Measurements from ENCODE around the gene CALHM1. TPM values are rescaled to one million over a fixed set of nuclear protein-coding genes. Genes with fewer than 3 reads are reported as not detected.

The CALHM1 gene
- total RNA-seq, 1 donor from 2014 or later: not detected

DNA sequence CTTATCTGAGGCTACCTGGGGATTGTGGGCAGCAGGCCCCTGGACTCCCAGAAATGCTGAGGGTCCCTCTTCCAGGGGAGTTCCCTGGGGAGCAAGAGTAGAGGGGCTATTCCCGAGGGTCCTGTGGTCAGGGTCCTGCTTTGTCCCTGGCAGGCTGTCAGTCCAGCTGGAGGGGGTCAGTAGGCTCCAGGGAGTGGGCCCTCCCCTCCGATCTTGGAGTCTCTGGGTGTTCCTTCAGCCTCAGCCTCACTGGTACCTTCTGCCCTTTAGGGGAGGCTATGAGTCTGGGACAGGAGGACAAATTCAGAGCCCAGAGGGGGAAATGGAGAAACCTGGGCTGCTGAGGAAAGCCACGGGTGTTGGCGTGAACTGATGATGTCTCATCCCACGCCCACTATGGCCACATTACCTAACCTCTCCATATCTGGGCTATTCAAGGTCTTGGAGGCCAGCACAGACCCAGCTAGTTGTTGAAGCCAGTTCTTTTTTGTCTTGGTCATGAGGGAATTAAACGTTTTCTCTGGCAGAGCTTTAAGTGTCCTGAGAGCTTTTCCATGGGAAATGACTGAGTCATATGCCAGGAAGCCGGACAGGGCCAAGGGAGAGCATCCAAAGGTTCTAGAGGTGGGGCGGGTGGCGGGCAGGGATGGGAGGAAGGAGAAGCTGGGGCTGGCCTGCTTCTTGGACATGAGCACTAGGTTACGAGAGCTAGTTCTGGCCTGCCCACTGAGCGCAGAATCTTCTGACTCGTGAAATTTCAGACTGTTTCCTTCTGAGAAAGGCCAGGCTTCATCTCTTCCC is 12.7 kb downstream of the CALHM1 start:
- Histone ChIP-seq H3K27me3 (ENCODE audit: control insufficient read depth, insufficient read depth, low read length) (no peaks in the 10 kb centered on the region), H3K4me3 (ENCODE audit: low read depth, low read length) (no peak overlapping the region), H3K36me3 (ENCODE audit: control insufficient read depth, insufficient read depth, low read length) (peaks cover 28% of the 10 kb centered on the region)
- no peak for TF ChIP-seq CTCF (IDR thresholded peaks at IDR 0.05; ENCODE audit: insufficient read depth, low read length, severe bottlenecking)
- FAIRE-seq (no peak), DNase-seq (ENCODE audit: low read depth) (peak; percentile 8)

DNA sequence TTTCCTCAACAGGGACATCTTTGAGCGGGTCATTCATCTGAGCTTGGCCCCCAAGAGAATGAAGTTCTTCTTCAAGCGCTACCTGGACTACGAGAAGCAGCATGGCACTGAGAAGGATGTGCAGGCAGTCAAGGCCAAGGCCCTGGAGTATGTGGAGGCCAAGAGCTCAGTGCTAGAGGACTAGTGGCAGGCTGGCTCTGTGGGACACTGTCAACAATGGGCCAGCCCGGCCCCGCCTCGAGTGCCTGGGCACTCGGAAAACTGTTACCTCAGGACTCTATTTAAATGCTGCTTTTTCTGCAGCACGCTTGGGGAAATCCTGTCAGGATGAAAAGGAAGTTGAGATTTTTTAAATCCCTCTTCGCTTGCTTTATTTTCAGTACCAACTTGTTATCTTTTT is 13.3 kb downstream of the CALHM1 start:
- no peak for TF ChIP-seq CTCF (IDR thresholded peaks at IDR 0.05; ENCODE audit: insufficient read depth, low read length, severe bottlenecking)
- DNase-seq (ENCODE audit: low read depth) (no peak), FAIRE-seq (no peak)
- Histone ChIP-seq H3K36me3 (ENCODE audit: control insufficient read depth, insufficient read depth, low read length) (peaks cover 33% of the 10 kb centered on the region), H3K27me3 (ENCODE audit: control insufficient read depth, insufficient read depth, low read length) (no peaks in the 10 kb centered on the region), H3K4me3 (ENCODE audit: low read depth, low read length) (no peak overlapping the region)

DNA sequence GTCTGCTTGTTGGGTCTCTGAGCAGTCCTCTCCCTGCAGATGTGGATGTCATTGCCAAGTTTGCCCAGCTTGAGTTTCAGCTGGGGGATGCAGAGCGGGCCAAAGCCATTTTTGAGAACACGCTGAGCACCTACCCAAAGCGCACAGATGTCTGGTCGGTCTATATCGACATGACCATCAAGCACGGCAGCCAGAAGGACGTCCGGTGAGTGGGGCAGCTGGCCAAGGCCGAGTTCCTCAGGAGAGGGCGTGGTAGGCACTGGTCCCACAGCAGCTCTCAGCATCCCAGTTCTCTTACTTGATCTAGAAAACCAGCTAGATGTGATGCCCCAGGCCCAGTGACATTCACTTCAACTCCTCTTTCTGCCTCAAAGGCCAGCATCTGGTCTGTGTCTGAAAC is 14.2 kb downstream of the CALHM1 start:
- TF ChIP-seq CTCF (IDR thresholded peaks at IDR 0.05; ENCODE audit: insufficient read depth, low read length, severe bottlenecking): no peak
- no peak for FAIRE-seq
- no peak overlapping the region for H3K4me3 ChIP-seq (ENCODE audit: low read depth, low read length)
- H3K36me3 ChIP-seq (ENCODE audit: control insufficient read depth, insufficient read depth, low read length): peaks cover 40% of the 10 kb centered on the region
- no peaks in the 10 kb centered on the region for H3K27me3 ChIP-seq (ENCODE audit: control insufficient read depth, insufficient read depth, low read length)
- no peak for DNase-seq (ENCODE audit: low read depth)

DNA sequence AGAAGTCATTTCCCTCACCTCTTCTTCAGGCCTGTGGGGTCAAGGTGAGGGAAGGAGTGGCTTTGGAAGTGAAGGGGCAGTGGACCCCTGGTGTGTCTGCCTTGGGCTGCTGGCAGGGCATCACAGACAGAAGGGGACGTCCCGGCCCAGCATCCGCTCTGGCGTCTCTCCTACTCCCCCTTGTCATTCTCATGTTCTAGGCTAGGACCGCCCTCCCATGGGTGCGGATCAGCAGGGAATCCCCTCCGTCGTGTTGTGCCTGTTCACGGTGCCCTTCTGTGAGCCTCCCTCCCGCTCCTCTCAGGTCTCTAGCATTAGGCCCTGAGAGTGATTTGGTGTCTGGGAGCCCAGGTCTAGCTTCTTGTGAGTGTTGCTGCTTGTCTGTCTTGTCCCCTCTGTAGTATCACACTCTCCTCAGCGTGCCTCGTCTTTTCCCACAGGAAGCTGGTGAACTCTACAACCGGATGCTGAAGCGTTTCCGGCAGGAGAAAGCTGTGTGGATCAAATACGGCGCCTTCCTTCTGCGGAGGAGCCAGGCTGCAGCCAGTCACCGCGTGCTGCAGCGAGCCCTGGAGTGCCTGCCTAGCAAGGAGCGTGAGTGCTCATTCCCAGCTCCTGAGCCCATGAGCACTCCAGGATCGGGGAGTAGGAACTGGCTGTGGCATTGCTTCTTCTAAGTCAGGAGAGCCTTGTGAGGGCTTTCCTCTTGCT is 15.1 kb downstream of the CALHM1 start:
- TF ChIP-seq CTCF (IDR thresholded peaks at IDR 0.05; ENCODE audit: insufficient read depth, low read length, severe bottlenecking): no peak
- no peak overlapping the region for H3K4me3 ChIP-seq (ENCODE audit: low read depth, low read length)
- peaks cover 41% of the 10 kb centered on the region for H3K36me3 ChIP-seq (ENCODE audit: control insufficient read depth, insufficient read depth, low read length)
- FAIRE-seq: peak; percentile 82
- no peak for DNase-seq (ENCODE audit: low read depth)
- no peaks in the 10 kb centered on the region for H3K27me3 ChIP-seq (ENCODE audit: control insufficient read depth, insufficient read depth, low read length)

- no peak overlapping the region for H3K4me3 ChIP-seq (ENCODE audit: low read depth, low read length)
- peaks cover 46% of the 10 kb centered on the region for H3K36me3 ChIP-seq (ENCODE audit: control insufficient read depth, insufficient read depth, low read length)
- no peaks in the 10 kb centered on the region for H3K27me3 ChIP-seq (ENCODE audit: control insufficient read depth, insufficient read depth, low read length)
- DNase-seq (ENCODE audit: low read depth): no peak
- no peak for TF ChIP-seq CTCF (IDR thresholded peaks at IDR 0.05; ENCODE audit: insufficient read depth, low read length, severe bottlenecking)
- no peak for FAIRE-seq
Measured at GRCh38 chr10:103442031-103442461, 16.7 kb downstream of the CALHM1 start.

All from bronchial epithelial cell (primary cell).